K562 (cell line): ENCODE results near the gene APOLD1. TPM values are rescaled to one million over a fixed set of nuclear protein-coding genes. Genes with fewer than 3 reads are reported as not detected.

ENCODE experiments used
- ATAC-seq: fragments of 200-7000 bp; cut with Tn5 transposase; 3 replicates; pipeline ENCODE4 v1.9.1; 2020; ENCODE audit warnings: moderate library complexity
- BruUV-seq: library from RNA; stranded (reverse); fragments of 400-500 nt; replicated peaks from 2 replicates; lab custom pipeline; 2021; lab: Mats Ljungman, UMichigan
- CTCF ChIA-PET: fragments of 300-600 bp; formaldehyde crosslinking; extraction: SDS; loops from one replicate; lab custom pipeline; 2021; ENCODE audit warnings: low intra/inter-chr PET ratio; lab: Yijun Ruan, JAX
- POLR2A ChIA-PET: fragments of 300-600, 350-650 bp; sonication (Branson Sonifier 250); formaldehyde crosslinking; extraction: SDS; loops from one replicate; lab custom pipeline; 2021; ENCODE audit warnings: antibody characterized with exemption, inconsistent platforms; lab: Yijun Ruan, JAX
- DNase-seq, 4 experiments: peaks; one replicate each; pipeline versions ENCODE4 v3.0.0 to v3.0.0-alpha.2; 2011 to 2018; ENCODE audit warnings: low spot score in 3 of 4, mixed read lengths in 3 of 4; ENCODE audit errors: extremely low read depth in 1 of 4
- FAIRE-seq: peaks from 2 replicates; lab custom pipeline; 2011; peaks lifted over from hg19 to GRCh38; lab: Jason Lieb, UNC
- H2AFZ ChIP-seq: 2 replicates; pipeline ENCODE4 v1.6.0; 2011; ENCODE audit warnings: low read depth, low read length, control low read depth, inconsistent platforms
- H3K27ac ChIP-seq: fragments of 200-600 bp; 3 replicates; pipeline ENCODE4 v1.8.0; 2011; ENCODE audit warnings: low read depth, mild to moderate bottlenecking, control low read depth, inconsistent platforms, low read length, moderate library complexity, mixed read lengths; ENCODE audit errors: extremely low read depth
- H3K27me3 ChIP-seq, 2 experiments: fragments of 300-600 bp in 1 of 2; 2 replicates in 1 of 2; 3 replicates in 1 of 2; pipeline versions ENCODE4 v1.6.0 to v1.8.0; 2011; ENCODE audit warnings: inconsistent platforms in 2 of 2, low read length in 2 of 2, mild to moderate bottlenecking in 1 of 2, mixed read lengths in 1 of 2, moderate library complexity in 1 of 2; ENCODE audit not compliant: control insufficient read depth in 2 of 2, insufficient read depth in 2 of 2
- H3K36me3 ChIP-seq: fragments of 300-600 bp; 3 replicates; pipeline ENCODE4 v1.8.0; 2011; ENCODE audit warnings: mild to moderate bottlenecking, low read length, inconsistent platforms; ENCODE audit not compliant: control insufficient read depth, insufficient read depth
- H3K4me1 ChIP-seq, 2 experiments: fragments of 200-600 bp in 1 of 2; replicated peaks in 1 of 2; 2 replicates in 1 of 2; 3 replicates in 1 of 2; pipeline versions ENCODE4 v1.5.1 to v1.8.0; 2011; ENCODE audit warnings: inconsistent platforms in 2 of 2, low read length in 2 of 2, mild to moderate bottlenecking in 1 of 2, mixed read lengths in 1 of 2, moderate library complexity in 1 of 2; ENCODE audit not compliant: control insufficient read depth in 2 of 2, insufficient read depth in 2 of 2
- H3K4me2 ChIP-seq: 2 replicates; pipeline ENCODE4 v1.6.1; 2011; ENCODE audit warnings: low read length, control low read depth, inconsistent platforms, mixed read lengths; ENCODE audit not compliant: insufficient read depth
- H3K4me3 ChIP-seq: fragments of 200-600 bp; sonication (generic), shearing (Covaris generic); 2 replicates; pipeline ENCODE4 v1.5.1; 2016; ENCODE audit warnings: control low read depth, inconsistent platforms
- H3K79me2 ChIP-seq: fragments of 200-600 bp; 3 replicates; pipeline ENCODE4 v1.8.0; 2011; ENCODE audit warnings: low read length, inconsistent platforms; ENCODE audit not compliant: control insufficient read depth, insufficient read depth
- H3K9ac ChIP-seq, 2 experiments: 2 replicates each; pipeline versions ENCODE4 v1.6.0 to v1.6.1; 2011; ENCODE audit warnings: low read depth in 2 of 2, low read length in 2 of 2, control low read depth in 1 of 2, inconsistent platforms in 1 of 2, mild to moderate bottlenecking in 1 of 2, mixed read lengths in 1 of 2; ENCODE audit not compliant: insufficient read depth in 1 of 2
- H3K9me1 ChIP-seq: one replicate; pipeline ENCODE4 v1.6.0; 2011; ENCODE audit warnings: inconsistent platforms, mild to moderate bottlenecking, low read length, moderate library complexity; ENCODE audit not compliant: control insufficient read depth, insufficient read depth
- H3K9me3 ChIP-seq: replicated peaks from 2 replicates; pipeline ENCODE4 v1.5.1; 2011; ENCODE audit warnings: low read depth, low read length, inconsistent platforms; ENCODE audit not compliant: control insufficient read depth, insufficient read depth
- H4K20me1 ChIP-seq: replicated peaks from 2 replicates; pipeline ENCODE4 v1.6.1; 2011; ENCODE audit warnings: low read length, inconsistent platforms, mixed read lengths; ENCODE audit not compliant: control insufficient read depth, insufficient read depth
- HDAC8 ChIP-seq: fragments of 450-650 bp; IDR thresholded peaks from 2 replicates; pipeline ENCODE4 v1.6.1; 2016; ENCODE audit warnings: mild to moderate bottlenecking, missing genetic modification characterization, moderate library complexity, missing compliant biosample characterization
- ZNF263 ChIP-seq: sonication (generic); formaldehyde crosslinking; IDR thresholded peaks from 2 replicates; pipeline ENCODE4 v1.8.0; 2022; ENCODE audit warnings: mild to moderate bottlenecking, missing genetic modification reagents, borderline replicate concordance
- ZSCAN29 ChIP-seq: fragments of 450-650 bp; IDR thresholded peaks from 2 replicates; pipeline ENCODE4 v1.6.1; 2017
- WGBS: fragments of 100-300 bp; shearing (Covaris generic); methylation state at CpG from one replicate; pipeline ENCODE4 v1.1.6; 2016; ENCODE audit warnings: low coverage, mixed read lengths; ENCODE audit not compliant: insufficient coverage; ENCODE audit errors: missing lambda C conversion rate; 5-methylcytosine and 5-hydroxymethylcytosine counted together
- in situ Hi-C: fragments of 300-500 bp; cut with MboI; formaldehyde crosslinking; loops from 4 replicates; pipeline ENCODE4 v1.15.0; 2018; ENCODE audit warnings: inconsistent platforms, mixed read lengths
- intact Hi-C: fragments of 100-400 bp; cut with micrococcal nuclease; formaldehyde crosslinking; loops from 2 replicates; pipeline ENCODE4 v1.14.2; 2022
- polyA plus RNA-seq, 8 experiments: library from polyadenylated mRNA; depleted of rRNA in 4 of 8; stranded (reverse) in 5 of 8; unstranded in 3 of 8; fragments of >200 nt; fragmentation: Nextera tagmentation in 2 of 8; fragmentation: Illumina TruSeq in 1 of 8; extraction: Ambion mirVana in 2 of 8; extraction: Trizol in 1 of 8; gene quantifications; 2 replicates each; pipeline versions ENCODE4 v1.2.1 to v1.2.3, GENCODE V29; 2011 to 2014; ENCODE audit warnings: inconsistent platforms in 1 of 8, missing spikeins in 1 of 8
- total RNA-seq, 7 experiments: library from RNA; depleted of rRNA in 6 of 7; stranded (reverse); fragments of >200 nt in 6 of 7; fragmentation: Illumina TruSeq in 2 of 7; extraction: Trizol in 2 of 7; gene quantifications; 2 replicates each; pipeline versions ENCODE4 v1.2.1 to v1.2.3, GENCODE V29; 2011 to 2021; ENCODE audit warnings: low replicate concordance in 1 of 7
- TF ChIP-seq, protein P1 (sequence below), 3 experiments: IDR thresholded peaks in 2 of 3; conservative IDR thresholded peaks in 1 of 3; 2 replicates each; pipeline ENCODE4 v1.5.1; 2011 to 2012; ENCODE audit warnings: low read length in 3 of 3, mild to moderate bottlenecking in 3 of 3, control low read depth in 2 of 3, improper control_type of control experiment in 1 of 3, inconsistent platforms in 1 of 3, low read depth in 1 of 3, mixed read lengths in 1 of 3, moderate library complexity in 1 of 3; ENCODE audit not compliant: insufficient read depth in 2 of 3
- TF ChIP-seq, protein P2 (sequence below): IDR thresholded peaks from 3 replicates; pipeline ENCODE4 v1.6.1; 2011; ENCODE audit warnings: borderline replicate concordance, mild to moderate bottlenecking; ENCODE audit not compliant: insufficient read length, insufficient read depth
- TF ChIP-seq, protein P3 (sequence below): fragments of 150-350 bp; conservative IDR thresholded peaks from 2 replicates; pipeline ENCODE4 v1.6.1; 2014; ENCODE audit warnings: low read length

The APOLD1 gene
- total and polyA plus RNA-seq, 9 of the 15 experiments (the other 6 are each of a cell fraction or from before 2014, with no cell fraction given), result 0.28 to 1.1 (median 0.61) TPM

DNA sequence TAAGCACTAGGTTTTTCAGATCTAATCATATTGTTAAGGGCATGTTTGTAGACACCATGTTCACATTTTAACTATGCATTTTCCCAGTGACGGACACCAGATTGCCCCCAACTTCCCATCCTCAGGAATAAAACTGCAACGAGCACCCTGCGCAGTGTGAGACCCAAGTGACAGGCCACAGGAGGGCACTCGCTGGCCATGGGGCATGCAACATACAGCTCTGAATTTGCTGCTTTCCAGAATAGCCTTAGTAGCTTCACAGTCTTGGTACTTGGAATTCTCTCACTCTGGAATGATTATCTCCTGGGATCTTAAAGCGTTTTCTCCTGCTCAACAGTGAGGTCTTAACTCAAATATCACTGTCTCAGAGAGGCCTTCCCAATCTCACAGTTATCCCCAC, 26.7 kb downstream of the APOLD1 start:
- Histone ChIP-seq H2AFZ (no peak overlapping the region), H3K4me2 (no peak overlapping the region), H3K79me2 (peaks cover 41% of the 10 kb centered on the region), H3K9ac (0 out of 4 replicates have a peak overlapping the region, but pooled peaks of 1 of the 2 experiments have one; percentile 35), H3K27ac (no peak overlapping the region), H3K27me3 (no peaks in the 10 kb centered on the region), H3K4me3 (no peak overlapping the region), H3K9me1 (no peaks in the 10 kb centered on the region), H4K20me1 (no peaks in the 10 kb centered on the region), H3K36me3 (peaks cover 24% of the 10 kb centered on the region; the same call in 2 of the 3 replicates), H3K9me3 (no peaks in the 10 kb centered on the region), H3K4me1 (peaks cover 11 to 16% of the 10 kb centered on the region in 2 experiments; a peak in 4 of 5 replicates)
- ChIA-PET CTCF (no interaction called here), POLR2A (no interaction called here)
- in situ Hi-C loops, result no loop called here
- ATAC-seq, result no peak
- FAIRE-seq, result no peak
- 86% methylated on average over 5 of the region's 5 CpGs for WGBS
- BruUV-seq, result no TSS peak
- DNase-seq, result no peak
- no peak for TF ChIP-seq ZSCAN29
- TF ChIP-seq, protein P1, sequence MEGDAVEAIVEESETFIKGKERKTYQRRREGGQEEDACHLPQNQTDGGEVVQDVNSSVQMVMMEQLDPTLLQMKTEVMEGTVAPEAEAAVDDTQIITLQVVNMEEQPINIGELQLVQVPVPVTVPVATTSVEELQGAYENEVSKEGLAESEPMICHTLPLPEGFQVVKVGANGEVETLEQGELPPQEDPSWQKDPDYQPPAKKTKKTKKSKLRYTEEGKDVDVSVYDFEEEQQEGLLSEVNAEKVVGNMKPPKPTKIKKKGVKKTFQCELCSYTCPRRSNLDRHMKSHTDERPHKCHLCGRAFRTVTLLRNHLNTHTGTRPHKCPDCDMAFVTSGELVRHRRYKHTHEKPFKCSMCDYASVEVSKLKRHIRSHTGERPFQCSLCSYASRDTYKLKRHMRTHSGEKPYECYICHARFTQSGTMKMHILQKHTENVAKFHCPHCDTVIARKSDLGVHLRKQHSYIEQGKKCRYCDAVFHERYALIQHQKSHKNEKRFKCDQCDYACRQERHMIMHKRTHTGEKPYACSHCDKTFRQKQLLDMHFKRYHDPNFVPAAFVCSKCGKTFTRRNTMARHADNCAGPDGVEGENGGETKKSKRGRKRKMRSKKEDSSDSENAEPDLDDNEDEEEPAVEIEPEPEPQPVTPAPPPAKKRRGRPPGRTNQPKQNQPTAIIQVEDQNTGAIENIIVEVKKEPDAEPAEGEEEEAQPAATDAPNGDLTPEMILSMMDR (IDR thresholded peaks at IDR 0.05 in 2 of 3, conservative IDR thresholded peaks at IDR 0.05 in 1 of 3; ENCODE audit: insufficient read depth in 2 of 3, low read depth in 1 of 3, low read length in 3 of 3), result 0 out of 6 replicates have a peak, but pooled peaks of 2 of the 3 experiments have one; percentile 11 to 12
- intact Hi-C loops, result no loop called here

DNA sequence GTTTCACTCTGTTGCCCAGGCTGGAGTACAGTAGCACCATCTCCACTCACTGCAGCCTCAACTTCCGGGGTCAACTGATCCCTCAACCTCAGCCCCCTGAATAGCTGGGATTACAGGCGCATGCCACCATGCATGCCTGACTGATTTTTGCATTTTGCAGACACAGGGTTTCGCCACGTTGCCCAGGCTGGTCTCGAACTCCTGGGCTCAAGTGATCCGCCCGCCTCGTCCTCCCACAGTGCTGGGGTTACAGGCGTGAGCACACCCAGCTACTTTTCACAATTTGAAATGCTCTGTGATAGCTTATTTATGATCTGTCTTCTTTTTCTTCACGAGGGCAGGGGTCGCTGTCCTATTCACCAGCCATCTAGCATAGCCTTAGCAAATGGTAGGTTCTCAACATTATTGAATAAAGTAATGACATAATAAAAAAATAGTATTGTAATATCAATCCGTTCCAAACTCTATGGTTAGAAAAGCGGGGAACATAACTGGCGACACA, 27.2 kb downstream of the APOLD1 start:
- Histone ChIP-seq H3K4me1 (peaks cover 11 to 16% of the 10 kb centered on the region in 2 experiments; a peak in 4 of 5 replicates), H3K79me2 (peaks cover 45% of the 10 kb centered on the region), H3K36me3 (peaks cover 29% of the 10 kb centered on the region; the same call in 2 of the 3 replicates), H3K4me2 (peak overlapping the region; percentile 84; the same call in 1 of the 2 replicates), H3K9me3 (no peaks in the 10 kb centered on the region), H4K20me1 (no peaks in the 10 kb centered on the region), H2AFZ (peak overlapping the region; percentile 78), H3K27me3 (no peaks in the 10 kb centered on the region), H3K9me1 (no peaks in the 10 kb centered on the region), H3K9ac (no peak overlapping the region), H3K27ac (no peak overlapping the region), H3K4me3 (no peak overlapping the region)
- ChIA-PET POLR2A (no interaction called here), CTCF (no interaction called here)
- DNase-seq, result peak in 2 of 4 experiments; percentile 15 to 17
- BruUV-seq, result no TSS peak
- in situ Hi-C loops (no loop called here), intact Hi-C loops (loop anchor here (1.0 kb wide), 1 partner anchor 24 kb away; no protein-coding TSS in a partner anchor)
- FAIRE-seq, result no peak
- WGBS, result 53% methylated on average over 12 of the region's 14 CpGs
- peak; percentile 32 for ATAC-seq
- no peak for TF ChIP-seq ZNF263 (CRISPR knock-in tag)
- TF ChIP-seq, protein P2, sequence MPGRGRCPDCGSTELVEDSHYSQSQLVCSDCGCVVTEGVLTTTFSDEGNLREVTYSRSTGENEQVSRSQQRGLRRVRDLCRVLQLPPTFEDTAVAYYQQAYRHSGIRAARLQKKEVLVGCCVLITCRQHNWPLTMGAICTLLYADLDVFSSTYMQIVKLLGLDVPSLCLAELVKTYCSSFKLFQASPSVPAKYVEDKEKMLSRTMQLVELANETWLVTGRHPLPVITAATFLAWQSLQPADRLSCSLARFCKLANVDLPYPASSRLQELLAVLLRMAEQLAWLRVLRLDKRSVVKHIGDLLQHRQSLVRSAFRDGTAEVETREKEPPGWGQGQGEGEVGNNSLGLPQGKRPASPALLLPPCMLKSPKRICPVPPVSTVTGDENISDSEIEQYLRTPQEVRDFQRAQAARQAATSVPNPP, result no peak
- TF ChIP-seq, protein P3, sequence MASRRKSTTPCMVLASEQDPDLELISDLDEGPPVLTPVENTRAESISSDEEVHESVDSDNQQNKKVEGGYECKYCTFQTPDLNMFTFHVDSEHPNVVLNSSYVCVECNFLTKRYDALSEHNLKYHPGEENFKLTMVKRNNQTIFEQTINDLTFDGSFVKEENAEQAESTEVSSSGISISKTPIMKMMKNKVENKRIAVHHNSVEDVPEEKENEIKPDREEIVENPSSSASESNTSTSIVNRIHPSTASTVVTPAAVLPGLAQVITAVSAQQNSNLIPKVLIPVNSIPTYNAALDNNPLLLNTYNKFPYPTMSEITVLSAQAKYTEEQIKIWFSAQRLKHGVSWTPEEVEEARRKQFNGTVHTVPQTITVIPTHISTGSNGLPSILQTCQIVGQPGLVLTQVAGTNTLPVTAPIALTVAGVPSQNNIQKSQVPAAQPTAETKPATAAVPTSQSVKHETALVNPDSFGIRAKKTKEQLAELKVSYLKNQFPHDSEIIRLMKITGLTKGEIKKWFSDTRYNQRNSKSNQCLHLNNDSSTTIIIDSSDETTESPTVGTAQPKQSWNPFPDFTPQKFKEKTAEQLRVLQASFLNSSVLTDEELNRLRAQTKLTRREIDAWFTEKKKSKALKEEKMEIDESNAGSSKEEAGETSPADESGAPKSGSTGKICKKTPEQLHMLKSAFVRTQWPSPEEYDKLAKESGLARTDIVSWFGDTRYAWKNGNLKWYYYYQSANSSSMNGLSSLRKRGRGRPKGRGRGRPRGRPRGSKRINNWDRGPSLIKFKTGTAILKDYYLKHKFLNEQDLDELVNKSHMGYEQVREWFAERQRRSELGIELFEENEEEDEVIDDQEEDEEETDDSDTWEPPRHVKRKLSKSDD, result no peak
- TF ChIP-seq HDAC8, result no peak
